Mesodermal cell (in vitro differentiated cells): ENCODE results near the gene STK40.

Experiments
- H3K27ac ChIP-seq: 2 replicates; pipeline ENCODE4 v1.7.0; 2013; ENCODE audit warnings: mild to moderate bottlenecking, low read depth, low read length, moderate library complexity; ENCODE audit not compliant: severe bottlenecking
- H3K36me3 ChIP-seq: 2 replicates; pipeline ENCODE4 v1.7.1; 2013; ENCODE audit warnings: mild to moderate bottlenecking, low read length, moderate library complexity; ENCODE audit not compliant: control insufficient read depth, insufficient read depth
- H3K4me1 ChIP-seq: one replicate; pipeline ENCODE4 v1.7.1; 2013; ENCODE audit warnings: mild to moderate bottlenecking, low read length; ENCODE audit not compliant: insufficient read depth, control insufficient read depth, poor library complexity, severe bottlenecking
- H3K4me3 ChIP-seq: 2 replicates; pipeline ENCODE4 v1.7.0; 2013; ENCODE audit warnings: low read length, control low read depth, mild to moderate bottlenecking; ENCODE audit not compliant: insufficient read depth, poor library complexity, severe bottlenecking; ENCODE audit errors: extremely low read depth
- H3K9me3 ChIP-seq: 2 replicates; pipeline ENCODE4 v1.7.1; 2013; ENCODE audit warnings: mild to moderate bottlenecking, low read length, moderate library complexity; ENCODE audit not compliant: control insufficient read depth
- WGBS, 2 experiments: methylation state at CpG; one replicate each; pipeline ENCODE4 v1.1.5; 2013; ENCODE audit warnings: missing lambda C conversion rate in 2 of 2; ENCODE audit not compliant: insufficient coverage in 2 of 2; 5-methylcytosine and 5-hydroxymethylcytosine counted together

STK40 gene

GRCh38 chr1:36415661-36416326 is 30.1 kb upstream of the STK40 start:
- no peaks in the 10 kb centered on the region for H3K36me3 ChIP-seq
- no peak overlapping the region for H3K27ac ChIP-seq
- H3K4me1 ChIP-seq: peaks cover 4% of the 10 kb centered on the region
- no peak overlapping the region for H3K4me3 ChIP-seq
- H3K9me3 ChIP-seq: peaks cover 8% of the 10 kb centered on the region
- 92 to 98% methylated on average over 9 to 12 of the region's 15 CpGs for WGBS, 2 experiments

- Histone ChIP-seq H3K4me3 (no peak overlapping the region), H3K9me3 (peaks cover 8% of the 10 kb centered on the region), H3K27ac (no peak overlapping the region), H3K4me1 (no peaks in the 10 kb centered on the region), H3K36me3 (no peaks in the 10 kb centered on the region)
- WGBS, 2 experiments: 92 to 95% methylated on average over 2 to 3 of the region's 4 CpGs
Measured at GRCh38 chr1:36414384-36414783, 28.7 kb upstream of the STK40 start.

- no peak overlapping the region for H3K4me3 ChIP-seq
- no peaks in the 10 kb centered on the region for H3K36me3 ChIP-seq
- peaks cover 7% of the 10 kb centered on the region for H3K4me1 ChIP-seq
- no peak overlapping the region for H3K27ac ChIP-seq
- 81 to 89% methylated on average over 5 to 8 of the region's 11 CpGs for WGBS, 2 experiments
- H3K9me3 ChIP-seq: peaks cover 8% of the 10 kb centered on the region
Measured at GRCh38 chr1:36411674-36412648, 26.2 kb upstream of the STK40 start.

- H3K9me3 ChIP-seq: no peaks in the 10 kb centered on the region
- H3K36me3 ChIP-seq: no peaks in the 10 kb centered on the region
- H3K27ac ChIP-seq: peak overlapping the region; percentile 57
- 89 to 100% methylated on average over 2 of the region's 2 CpGs for WGBS, 2 experiments
- no peak overlapping the region for H3K4me3 ChIP-seq
- peaks cover 7% of the 10 kb centered on the region for H3K4me1 ChIP-seq
Measured at GRCh38 chr1:36408479-36408878, 22.8 kb upstream of the STK40 start.

GRCh38 chr1:36406440-36406839 is 20.7 kb upstream of the STK40 start:
- Histone ChIP-seq H3K4me3 (no peak overlapping the region), H3K9me3 (no peaks in the 10 kb centered on the region), H3K4me1 (peaks cover 7% of the 10 kb centered on the region), H3K36me3 (no peaks in the 10 kb centered on the region), H3K27ac (no peak overlapping the region)
- WGBS, 2 experiments: 86% methylated on average over 1 of the region's 1 CpG; no CpG with 5 or more reads in 1 of the 2 experiments

GRCh38 chr1:36402504-36402890 is 16.8 kb upstream of the STK40 start:
- Histone ChIP-seq H3K36me3 (no peaks in the 10 kb centered on the region), H3K4me1 (peaks cover 5% of the 10 kb centered on the region), H3K9me3 (no peaks in the 10 kb centered on the region), H3K4me3 (no peak overlapping the region), H3K27ac (no peak overlapping the region)
- 100% methylated on average over 1 of the region's 4 CpGs for WGBS, 2 experiments

GRCh38 chr1:36401602-36402503 is 16.1 kb upstream of the STK40 start:
- Histone ChIP-seq H3K4me1 (peaks cover 5% of the 10 kb centered on the region), H3K9me3 (no peaks in the 10 kb centered on the region), H3K27ac (no peak overlapping the region), H3K4me3 (peak overlapping the region; percentile 24), H3K36me3 (no peaks in the 10 kb centered on the region)
- WGBS, 2 experiments: 93 to 94% methylated on average over 9 to 11 of the region's 12 CpGs

GRCh38 chr1:36400825-36401601 is 15.3 kb upstream of the STK40 start:
- peak overlapping the region; percentile 49 for H3K27ac ChIP-seq
- H3K4me3 ChIP-seq: peak overlapping the region; percentile 24
- WGBS, 2 experiments: 69 to 79% methylated on average over 19 to 21 of the region's 22 CpGs

GRCh38 chr1:36400514-36400824 is 14.7 kb upstream of the STK40 start:
- WGBS, 2 experiments: 90 to 95% methylated on average over 6 to 10 of the region's 10 CpGs
- Histone ChIP-seq H3K4me3 (no peak overlapping the region), H3K27ac (peak overlapping the region; percentile 23), H3K36me3 (no peaks in the 10 kb centered on the region), H3K9me3 (no peaks in the 10 kb centered on the region), H3K4me1 (peaks cover 6% of the 10 kb centered on the region)

More at GRCh38 chr1:36400825-36401601, 15.3 kb upstream of the STK40 start:
- H3K4me1 ChIP-seq: peaks cover 5% of the 10 kb centered on the region
- no peaks in the 10 kb centered on the region for H3K36me3 ChIP-seq
- no peaks in the 10 kb centered on the region for H3K9me3 ChIP-seq
